ENCODE results near the gene RIC3.

Gene RIC3, protein sequence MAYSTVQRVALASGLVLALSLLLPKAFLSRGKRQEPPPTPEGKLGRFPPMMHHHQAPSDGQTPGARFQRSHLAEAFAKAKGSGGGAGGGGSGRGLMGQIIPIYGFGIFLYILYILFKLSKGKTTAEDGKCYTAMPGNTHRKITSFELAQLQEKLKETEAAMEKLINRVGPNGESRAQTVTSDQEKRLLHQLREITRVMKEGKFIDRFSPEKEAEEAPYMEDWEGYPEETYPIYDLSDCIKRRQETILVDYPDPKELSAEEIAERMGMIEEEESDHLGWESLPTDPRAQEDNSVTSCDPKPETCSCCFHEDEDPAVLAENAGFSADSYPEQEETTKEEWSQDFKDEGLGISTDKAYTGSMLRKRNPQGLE

DNA sequence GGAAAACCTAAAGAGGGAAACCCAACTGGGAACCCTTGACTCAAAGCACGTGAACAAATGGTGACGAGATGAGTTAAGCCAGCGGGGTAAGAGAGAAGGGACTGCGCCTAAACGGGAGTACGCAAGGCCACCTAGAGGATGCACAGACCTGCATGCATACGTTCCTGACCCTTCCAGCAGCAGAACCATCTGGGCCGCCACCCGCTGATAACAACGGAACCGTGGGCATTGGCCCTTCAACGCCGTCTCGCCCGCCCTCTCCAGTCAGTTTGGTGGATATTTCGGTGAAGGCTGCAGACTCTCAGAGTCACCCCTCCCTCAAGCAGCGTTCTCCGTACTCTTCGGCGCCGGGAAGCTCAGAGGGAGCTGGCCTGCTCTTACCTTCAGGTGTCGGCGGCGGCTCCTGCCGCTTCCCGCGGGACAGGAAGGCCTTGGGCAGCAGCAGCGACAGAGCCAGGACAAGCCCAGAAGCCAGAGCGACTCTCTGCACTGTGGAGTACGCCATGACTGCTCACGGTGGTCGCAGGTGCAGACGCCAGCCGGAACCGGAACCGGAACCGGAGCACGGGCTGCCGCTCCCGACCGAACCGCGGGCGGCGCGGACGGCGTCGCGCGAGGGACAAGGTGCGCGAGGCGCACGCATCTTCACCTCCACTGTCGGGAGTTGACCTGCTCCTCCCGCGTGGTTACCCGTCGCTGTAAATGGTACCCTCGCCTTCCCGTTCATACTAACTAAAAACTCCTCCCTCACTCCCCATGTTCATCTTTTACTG is at the start of gene RIC3:
TSS of gene RIC3 (minus strand) at position 541 of the 773 bp plus-strand sequence. CDS start at position 505, 36 bp downstream.
- peak; percentile 18 to 21 for DNase-seq (ENCODE audit: low read depth in 1 of 2, low spot score in 1 of 2)

DNA sequence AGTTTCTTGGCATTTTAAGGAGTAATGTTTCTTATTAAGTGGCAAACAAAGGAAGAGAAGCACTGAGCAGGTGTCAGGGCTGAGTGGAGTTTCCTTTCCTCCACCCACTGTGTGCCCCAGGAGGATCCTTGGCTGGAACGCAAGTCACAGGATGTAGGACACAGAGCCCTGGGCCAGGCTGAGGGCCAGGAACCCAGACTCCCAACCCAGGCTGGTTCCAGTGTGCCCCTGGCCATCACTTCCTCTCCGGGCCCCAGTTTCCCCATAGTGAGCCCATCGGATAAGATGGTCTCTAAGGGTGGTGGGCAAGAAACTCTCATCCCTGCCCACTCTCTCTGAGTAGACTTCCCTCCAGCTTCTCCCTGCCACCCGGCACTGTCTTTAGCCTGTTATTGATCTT is 49.6 kb upstream of the RIC3 start:
- DNase-seq (ENCODE audit: low read depth in 1 of 2, low spot score in 1 of 2): no peak

DNA sequence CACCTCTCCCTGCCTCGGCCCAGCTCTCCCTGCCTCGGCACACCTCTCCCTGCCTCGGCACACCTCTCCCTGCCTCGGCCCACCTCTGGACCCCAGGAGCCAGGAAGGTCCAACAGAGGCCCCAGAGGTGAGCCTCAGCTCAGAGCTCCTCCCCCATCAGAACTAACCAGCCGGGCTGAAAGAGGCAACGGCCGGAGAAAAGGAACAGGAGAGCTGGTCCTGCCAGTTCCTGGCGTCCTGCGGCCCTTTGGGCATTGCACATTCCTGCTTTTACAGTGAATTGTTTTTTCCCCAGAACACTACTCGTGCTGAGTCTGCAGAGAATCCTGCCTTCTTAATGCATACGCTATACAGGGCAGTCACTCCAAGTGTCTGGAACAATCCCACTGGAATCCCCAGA is 49.1 kb upstream of the RIC3 start:
- DNase-seq (ENCODE audit: low read depth in 1 of 2, low spot score in 1 of 2): no peak

DNA sequence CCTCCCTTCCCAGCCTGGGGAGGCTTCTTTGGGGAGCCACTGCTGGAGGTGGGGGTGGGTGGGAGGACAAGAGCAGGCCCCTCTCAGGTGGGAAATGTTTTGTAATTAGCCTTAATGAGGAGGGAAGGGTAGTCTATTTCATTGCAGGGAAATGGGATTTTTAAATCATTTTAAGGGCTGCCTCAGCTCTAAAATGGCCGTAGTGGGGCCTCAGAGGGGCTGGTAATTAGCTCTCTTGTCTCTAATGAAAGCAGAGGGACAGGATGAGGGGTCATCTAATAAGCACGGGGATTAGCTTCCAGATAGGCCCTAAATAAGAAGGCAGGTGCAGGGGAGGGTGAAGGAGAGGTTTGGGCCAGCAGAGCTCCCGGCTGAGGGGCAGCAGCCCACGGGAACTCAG is 48.3 kb upstream of the RIC3 start:
- DNase-seq (ENCODE audit: low read depth in 1 of 2, low spot score in 1 of 2): no peak

DNA sequence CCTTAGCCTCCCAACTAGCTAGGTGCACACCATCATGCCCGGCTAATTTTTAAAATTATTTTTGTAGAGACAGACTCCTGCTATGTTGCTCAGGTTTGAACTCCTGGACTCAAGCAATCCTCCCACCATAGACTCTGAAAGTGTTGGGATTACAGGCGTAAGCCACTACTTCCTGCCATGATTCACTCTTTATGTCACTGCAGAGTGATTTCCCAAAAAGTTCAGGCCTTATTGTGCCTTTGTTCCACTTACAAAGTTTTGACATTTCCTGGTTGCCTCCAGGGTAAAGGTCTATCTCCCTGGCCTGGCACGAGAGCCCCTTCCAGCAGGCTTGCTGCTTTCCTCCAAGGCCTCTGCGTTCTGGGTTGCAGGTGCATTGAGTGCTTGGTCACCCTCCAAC is 44.6 kb upstream of the RIC3 start:
- DNase-seq (ENCODE audit: low read depth in 1 of 2, low spot score in 1 of 2): no peak

DNA sequence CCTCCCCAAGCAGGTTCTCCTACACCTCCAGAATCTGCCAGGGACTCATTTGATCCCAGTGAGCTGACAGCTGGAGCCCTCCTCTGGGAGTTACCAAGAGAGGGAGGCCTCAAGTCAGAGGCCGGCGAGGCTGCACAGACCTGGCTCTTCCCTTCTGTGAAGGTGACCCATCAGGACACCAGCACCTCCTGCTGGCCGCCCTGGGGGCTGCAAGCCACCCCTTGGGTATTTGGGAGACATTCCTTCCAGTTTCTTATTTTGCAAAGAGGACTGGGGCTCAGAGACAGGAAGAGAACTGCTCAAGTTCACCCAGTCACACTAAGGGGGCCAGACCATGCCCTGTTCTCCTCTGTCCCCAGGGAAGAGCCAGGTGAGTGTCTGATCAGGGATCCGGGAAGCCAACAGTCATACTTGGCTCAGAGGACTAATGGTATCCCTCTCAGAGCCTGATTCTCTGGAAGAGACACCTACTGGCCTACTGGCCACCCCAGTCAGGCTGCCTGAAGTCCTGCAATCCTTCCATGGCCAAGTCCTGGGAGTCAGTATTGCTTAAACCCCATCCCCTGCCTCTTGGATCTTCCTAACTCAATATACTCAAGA is 40.5 kb upstream of the RIC3 start:
- DNase-seq (ENCODE audit: low read depth in 1 of 2, low spot score in 1 of 2): no peak

DNA sequence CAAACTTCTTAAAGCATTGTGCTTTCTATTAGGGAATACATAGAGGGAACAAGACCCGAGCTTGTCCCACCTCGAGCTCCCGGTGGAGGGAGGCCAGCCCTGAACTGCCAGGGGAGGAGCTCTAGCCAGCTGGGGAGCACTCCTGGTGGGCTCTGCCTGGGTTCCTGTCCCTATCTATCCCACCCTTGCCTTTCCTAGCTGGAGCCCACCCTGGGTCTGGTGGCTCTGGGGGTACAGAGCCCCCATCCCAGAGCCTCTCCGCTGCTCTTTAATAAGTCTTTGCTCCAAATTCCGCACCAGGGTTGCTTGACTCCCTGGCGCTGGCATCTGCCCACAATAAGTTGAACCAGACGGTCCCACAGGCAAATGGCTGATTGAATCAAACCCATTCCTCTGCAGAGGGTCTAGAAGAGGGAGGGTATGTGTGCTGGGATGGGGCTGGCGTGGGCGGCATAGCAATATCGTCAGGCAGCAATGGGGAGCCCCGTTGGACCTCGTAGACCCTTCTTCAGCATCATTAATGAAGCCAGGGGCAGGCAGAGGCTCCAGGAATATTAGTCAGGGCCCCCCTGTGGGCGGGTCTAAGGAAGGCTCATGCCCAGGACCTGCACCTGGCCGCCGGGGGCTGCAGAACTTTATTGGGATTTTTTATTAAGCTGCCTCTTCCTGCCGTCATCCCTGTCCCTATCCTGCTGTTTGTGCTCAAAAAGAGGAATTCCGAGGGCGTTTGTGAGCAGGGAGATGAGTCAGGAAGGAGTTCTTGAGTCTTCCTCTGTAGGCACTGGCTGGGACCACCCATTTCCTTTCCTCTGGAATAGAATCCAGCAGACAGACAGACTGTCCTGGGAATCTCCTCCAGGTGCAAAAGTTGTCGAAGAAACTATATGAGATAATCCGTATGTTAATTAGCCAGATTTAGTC is 38.5 kb upstream of the RIC3 start:
- no peak for DNase-seq (ENCODE audit: low read depth in 1 of 2, low spot score in 1 of 2)

DNA sequence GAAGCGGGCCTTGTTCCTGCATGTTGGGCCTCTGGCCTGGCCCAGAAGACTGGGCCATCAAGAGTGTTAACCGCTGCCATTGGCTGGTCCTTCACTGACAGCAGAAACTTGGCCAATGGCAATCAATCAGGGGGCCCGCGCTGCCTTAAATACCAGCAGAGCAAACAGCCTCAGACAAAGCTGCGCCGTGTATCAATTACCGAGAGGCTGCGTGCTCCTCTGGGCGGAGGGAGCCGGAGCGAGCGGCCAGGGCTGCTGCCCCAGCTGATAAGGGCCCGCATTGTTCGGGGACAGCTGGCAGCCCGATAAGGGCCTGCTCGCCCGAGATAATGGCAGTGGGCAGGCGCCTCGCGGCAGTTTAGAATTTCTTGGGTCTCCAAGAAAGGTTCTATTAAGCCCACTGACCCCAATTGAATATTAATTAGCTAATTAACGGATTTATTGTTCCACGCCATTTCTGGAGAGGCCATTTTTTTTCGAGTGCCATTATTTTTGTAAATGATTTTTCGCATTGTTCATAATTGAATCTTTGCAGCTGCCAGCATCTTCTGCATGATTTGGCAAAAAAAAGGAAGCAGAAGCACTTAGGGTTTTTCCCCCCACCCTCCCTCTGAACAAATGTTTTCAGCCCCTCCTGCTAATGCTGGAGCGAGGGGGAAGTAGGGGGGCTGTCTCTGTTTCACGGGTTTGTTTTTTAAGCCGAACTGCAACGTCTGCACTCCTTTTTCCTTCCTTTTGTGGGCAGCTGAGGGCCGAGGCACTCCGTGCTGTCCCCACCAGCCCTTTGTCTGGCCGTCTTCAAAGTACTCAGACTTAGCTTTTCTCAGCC is 37.6 kb upstream of the RIC3 start:
- no peak for DNase-seq (ENCODE audit: low read depth in 1 of 2, low spot score in 1 of 2)

DNA sequence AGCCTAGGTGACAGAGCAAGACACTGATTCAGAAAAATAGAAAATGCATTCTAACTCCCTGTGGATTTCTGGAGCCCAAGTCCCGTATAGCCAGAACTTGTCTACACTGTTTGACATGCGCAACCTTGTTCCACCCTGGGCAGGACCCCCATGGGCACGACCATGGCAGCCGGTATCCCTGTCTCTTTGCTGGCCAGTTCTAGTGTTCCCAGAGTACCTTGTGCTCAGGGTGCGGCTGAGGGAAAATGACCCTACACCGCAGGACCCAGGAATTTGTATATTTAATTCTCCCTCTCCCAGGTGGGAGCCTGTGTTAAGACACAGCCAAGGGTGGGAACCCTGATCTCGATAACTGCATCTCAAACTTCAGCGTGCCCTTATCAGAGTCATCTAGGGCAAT is 36.7 kb upstream of the RIC3 start:
- DNase-seq (ENCODE audit: low read depth in 1 of 2, low spot score in 1 of 2): no peak

DNA sequence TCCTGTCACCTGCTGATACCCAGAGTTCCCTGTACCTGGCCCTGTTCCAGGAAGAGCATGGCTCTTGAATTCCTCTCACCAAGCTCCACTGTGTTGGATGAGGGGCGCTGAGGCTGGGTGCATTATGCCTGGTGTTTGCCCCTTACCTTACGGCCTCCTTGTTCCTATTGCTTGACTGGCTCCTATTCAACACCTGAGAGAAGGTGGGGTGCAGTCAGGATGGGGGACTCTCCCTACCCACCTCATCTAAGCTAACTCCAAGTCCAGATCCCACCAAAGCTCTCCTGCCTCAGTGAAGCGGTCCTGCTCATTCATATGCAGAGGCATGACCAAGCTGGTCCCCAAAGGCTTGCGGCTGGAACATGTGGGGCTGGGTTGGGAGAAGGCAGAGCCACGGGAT is 35.8 kb upstream of the RIC3 start:
- no peak for DNase-seq (ENCODE audit: low read depth in 1 of 2, low spot score in 1 of 2)

DNA sequence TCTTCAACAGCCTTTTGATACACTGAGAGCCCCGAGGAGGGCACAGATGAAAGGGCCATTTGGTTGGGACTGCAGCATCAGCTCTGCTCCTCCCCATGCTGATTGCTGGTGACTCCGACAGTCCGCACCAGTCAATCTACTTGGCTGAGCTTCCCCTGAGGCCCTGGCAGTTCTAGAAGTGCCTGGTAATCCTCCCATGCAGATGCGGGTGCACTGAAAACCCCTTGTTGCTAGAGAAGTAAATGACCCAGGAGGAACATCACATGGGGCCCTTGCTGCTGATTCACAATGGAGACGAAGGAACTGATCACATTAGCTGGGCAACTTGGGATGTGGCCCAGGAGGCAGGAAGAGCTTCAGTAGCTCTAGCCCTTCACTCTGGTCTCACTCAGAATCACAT is 35.2 kb upstream of the RIC3 start:
- DNase-seq (ENCODE audit: low read depth in 1 of 2, low spot score in 1 of 2): no peak

DNA sequence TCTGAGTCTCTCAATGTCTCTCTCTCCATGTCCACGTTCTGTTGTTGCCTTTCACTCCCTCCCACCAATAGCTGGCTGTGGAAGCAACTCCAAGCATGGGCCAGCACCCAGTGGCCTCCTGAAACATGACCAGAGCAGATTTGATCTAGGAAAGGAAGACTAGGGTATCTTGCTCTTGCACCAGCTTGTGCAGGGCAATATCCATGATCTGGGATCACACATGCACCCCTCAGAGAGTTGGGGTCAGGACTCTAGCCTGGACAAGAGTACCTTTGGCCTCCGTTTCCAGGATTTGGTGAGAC is 34.5 kb upstream of the RIC3 start:
- DNase-seq (ENCODE audit: low read depth in 1 of 2, low spot score in 1 of 2): no peak

DNA sequence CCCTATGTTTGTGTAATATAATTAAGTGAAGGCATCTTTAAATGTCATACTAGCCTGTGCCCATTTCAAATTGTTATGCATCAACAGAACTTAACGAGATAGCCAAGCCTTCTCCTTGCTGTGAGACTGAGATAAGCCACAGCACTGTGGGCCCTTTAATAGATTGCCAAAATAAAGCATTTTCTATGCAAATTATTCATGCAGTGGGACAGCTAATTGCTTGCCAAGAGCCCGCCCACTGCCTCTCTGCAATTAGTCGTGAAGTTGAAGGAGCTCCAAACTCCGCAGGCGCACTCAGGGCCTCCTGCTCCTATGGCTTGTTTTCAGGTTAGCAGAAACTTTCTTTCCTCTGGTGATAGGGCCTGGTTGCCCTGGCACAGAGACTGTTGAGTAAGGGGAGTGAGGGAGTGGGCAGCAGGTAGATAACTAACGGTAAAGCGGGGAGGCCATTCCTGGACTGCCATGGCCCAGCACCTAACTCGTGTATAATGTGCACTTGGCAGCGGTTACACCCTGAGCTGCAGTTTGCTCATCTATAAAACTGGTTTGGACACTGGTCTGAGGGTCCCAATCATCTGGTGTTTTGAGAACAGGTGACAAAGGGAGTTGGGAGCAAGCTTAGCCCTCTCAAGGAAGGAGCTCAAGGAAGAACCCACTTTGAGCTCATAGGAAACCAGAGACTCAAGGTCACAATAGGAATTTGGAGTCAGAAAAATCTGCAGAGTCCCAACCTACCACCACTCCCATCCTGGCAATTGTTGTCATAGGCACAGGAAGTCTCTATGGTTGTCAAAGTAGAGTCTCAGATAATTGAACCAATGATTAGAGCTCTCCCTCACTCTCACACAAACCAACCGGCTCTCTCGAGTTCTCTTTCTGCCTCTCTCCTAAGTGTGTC is 33.9 kb upstream of the RIC3 start:
- no peak for DNase-seq (ENCODE audit: low read depth in 1 of 2, low spot score in 1 of 2)

DNA sequence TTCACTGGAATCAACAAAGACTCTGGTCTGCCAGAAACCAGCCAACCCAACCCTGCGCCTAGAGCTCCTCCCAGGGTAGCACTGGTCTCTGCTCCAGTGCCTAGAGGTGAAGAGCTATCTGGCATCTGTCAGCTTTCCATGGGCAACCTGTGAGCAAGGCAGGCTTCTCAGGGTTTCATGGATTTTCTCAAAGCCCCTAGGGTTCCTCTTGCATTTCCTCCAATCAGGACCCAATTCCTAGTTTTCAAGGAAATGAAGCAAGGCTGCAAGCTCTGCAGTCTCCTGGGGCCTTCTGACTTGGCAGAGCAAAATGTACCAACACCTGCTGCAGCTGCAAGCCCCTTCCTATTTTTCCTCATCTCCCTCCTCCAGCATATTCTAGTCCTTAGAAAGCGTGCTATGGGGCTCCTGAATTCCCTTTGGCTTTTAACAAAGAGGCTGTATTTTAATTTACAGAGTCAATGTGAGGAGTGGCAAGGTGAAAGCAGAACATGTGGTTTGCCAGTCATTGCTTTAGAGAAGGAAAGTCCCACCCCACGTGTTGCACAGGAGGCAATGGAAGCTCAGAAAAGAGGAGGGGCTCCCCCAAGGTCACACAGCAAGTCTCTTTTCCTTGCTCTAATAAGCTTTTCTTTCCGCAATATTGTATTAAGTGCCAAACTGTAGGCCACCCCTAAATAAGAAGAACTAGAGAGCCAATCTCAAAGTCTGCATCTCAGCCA is 33.0 kb upstream of the RIC3 start:
- DNase-seq (ENCODE audit: low read depth in 1 of 2, low spot score in 1 of 2): no peak

DNA sequence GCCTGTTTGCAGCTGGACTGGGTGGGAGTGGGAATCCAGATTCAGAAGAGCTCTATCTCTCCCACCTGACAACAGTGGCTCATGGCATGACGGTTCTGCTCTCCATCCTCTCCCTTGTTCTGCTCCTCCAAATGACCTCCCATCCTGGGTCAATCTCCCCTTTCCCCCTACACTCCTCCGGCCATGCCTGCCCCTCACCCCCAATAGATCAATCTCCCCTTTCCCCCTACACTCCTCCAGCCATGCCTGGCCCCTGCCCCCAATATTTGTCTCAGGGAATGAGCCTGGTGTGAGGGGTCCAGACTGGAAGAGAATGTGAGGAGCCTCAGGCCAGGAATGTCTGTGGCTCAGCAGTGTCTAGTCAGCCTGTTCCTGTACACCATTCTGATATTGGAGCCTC is 30.9 kb upstream of the RIC3 start:
- no peak for DNase-seq (ENCODE audit: low read depth in 1 of 2, low spot score in 1 of 2)

DNA sequence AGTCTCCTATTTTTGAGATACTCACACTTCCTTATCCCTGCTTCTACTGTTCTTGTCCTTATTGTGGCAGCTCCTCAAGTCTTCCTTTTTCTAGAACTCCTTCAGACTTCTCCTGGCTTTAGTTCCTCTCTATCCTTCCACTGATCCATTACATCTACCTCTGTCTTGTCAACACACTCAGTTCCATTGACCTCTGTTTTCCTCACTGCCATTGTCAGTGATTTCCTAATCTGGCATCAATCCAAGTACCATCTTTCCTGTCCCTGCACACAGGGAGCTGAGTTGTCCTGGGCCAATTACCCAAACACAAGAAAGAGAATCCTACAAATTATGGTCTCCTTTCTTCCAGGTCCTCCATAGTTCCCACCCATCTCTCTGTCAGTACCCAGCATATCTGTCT is 27.9 kb upstream of the RIC3 start:
- no peak for DNase-seq (ENCODE audit: low read depth in 1 of 2, low spot score in 1 of 2)

DNA sequence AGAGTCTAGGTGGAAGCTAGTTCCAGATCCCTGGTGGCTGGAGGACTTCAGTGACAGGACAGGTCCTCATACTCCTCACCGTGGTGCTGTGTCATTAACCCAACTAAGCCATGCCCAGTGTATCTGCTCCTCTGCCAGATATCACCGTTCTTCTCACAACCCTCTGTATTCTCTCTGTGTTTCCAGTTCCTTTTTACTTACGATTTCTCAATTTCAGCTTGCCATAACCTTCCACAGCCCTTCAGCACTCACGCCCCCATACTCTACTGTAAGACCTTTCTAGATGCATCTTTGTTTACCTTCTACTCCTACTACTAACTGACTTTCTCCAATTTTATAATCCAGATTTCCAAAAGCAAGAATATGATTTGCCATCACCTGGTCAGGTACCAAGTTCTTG is 26.1 kb upstream of the RIC3 start:
- DNase-seq (ENCODE audit: low read depth in 1 of 2, low spot score in 1 of 2): no peak

DNA sequence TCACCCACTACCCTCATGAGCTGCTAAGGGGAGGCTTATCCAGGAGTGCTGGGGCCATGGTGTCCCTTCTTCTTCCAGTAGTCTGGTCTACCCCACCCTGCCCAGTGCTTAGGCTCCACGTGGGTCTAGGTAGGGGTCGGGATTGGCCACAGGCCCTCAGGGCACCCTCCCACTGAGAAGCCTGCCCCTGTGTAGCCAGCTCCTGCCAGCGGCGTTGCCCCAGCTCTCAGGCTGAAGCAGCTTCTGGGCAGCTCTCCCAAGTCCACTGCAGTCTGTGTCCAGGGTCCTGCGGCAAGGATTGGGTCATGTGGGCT is 24.0 kb upstream of the RIC3 start:
- no peak for DNase-seq (ENCODE audit: low read depth in 1 of 2, low spot score in 1 of 2)
